GM19239 (cell line): ENCODE data around the gene DNAJC5.

Source experiments
- DNase-seq: peaks from one replicate; pipeline ENCODE4 v3.0.0; 2011; ENCODE audit warnings: low spot score; ENCODE audit not compliant: insufficient read length
- FAIRE-seq: peaks from 2 replicates; lab custom pipeline; 2011; peaks lifted over from hg19 to GRCh38; lab: Jason Lieb, UNC

The DNAJC5 gene

GRCh38 chr20:63934271-63935068 is 39.5 kb downstream of the DNAJC5 start:
- DNase-seq (no peak), FAIRE-seq (no peak)

GRCh38 chr20:63935447-63935846 is 40.5 kb downstream of the DNAJC5 start:
- no peak for DNase-seq

GRCh38 chr20:63937596-63937995 is 42.7 kb downstream of the DNAJC5 start:
- DNase-seq: no peak
- no peak for FAIRE-seq

More at GRCh38 chr20:63935447-63935846, 40.5 kb downstream of the DNAJC5 start:
- FAIRE-seq: no peak

GRCh38 chr20:63939061-63939935 is 44.4 kb downstream of the DNAJC5 start:
- FAIRE-seq (no peak), DNase-seq (no peak)

GRCh38 chr20:63940071-63940471 is 45.1 kb downstream of the DNAJC5 start:
- DNase-seq (no peak), FAIRE-seq (no peak)

GRCh38 chr20:63940472-63941266 is 45.7 kb downstream of the DNAJC5 start:
- FAIRE-seq (no peak), DNase-seq (no peak)

- DNase-seq: peak; percentile 81
- FAIRE-seq: no peak
Measured at GRCh38 chr20:63941282-63942081, 46.6 kb downstream of the DNAJC5 start.

GRCh38 chr20:63942250-63942951 is 47.5 kb downstream of the DNAJC5 start:
- DNase-seq (no peak), FAIRE-seq (no peak)

GRCh38 chr20:63942969-63943807 is 48.3 kb downstream of the DNAJC5 start:
- FAIRE-seq: no peak
- no peak for DNase-seq

- no peak for DNase-seq
- no peak for FAIRE-seq
Measured at GRCh38 chr20:63943808-63944077, 48.8 kb downstream of the DNAJC5 start.

GRCh38 chr20:63944078-63944941 is 49.4 kb downstream of the DNAJC5 start:
- DNase-seq (no peak), FAIRE-seq (no peak)

GRCh38 chr20:63945031-63945658 is 50.2 kb downstream of the DNAJC5 start:
- no peak for FAIRE-seq
- DNase-seq: no peak

GRCh38 chr20:63945921-63946920 is 51.3 kb downstream of the DNAJC5 start:
- DNase-seq: no peak

GRCh38 chr20:63946986-63947637 is 52.2 kb downstream of the DNAJC5 start:
- DNase-seq: no peak
- FAIRE-seq: no peak

More at GRCh38 chr20:63945921-63946920, 51.3 kb downstream of the DNAJC5 start:
- no peak for FAIRE-seq
